ENCODE data around the gene TMEM245.

Gene TMEM245

DNA sequence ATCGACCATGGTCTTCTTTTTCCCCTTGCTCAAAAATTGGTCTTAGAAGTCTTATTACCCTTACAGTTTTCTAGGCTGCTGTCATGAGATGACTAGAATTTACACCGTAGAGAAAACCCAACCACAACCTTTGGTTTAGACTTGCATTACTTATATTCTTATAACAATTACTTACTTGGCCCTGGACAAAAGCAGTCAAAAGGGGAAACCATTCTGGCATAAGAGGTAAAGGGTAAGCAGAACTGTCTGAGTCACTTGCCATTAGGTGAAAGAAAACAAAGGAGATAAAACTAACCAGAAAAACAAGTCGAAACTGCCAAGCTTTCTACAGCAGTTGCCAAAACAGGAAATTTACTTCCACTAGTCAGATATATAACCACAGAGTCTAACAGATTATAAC lies 17.9 kb downstream of the TMEM245 start:
- DNase-seq (ENCODE audit: low read depth, low spot score): peak; percentile 29

DNA sequence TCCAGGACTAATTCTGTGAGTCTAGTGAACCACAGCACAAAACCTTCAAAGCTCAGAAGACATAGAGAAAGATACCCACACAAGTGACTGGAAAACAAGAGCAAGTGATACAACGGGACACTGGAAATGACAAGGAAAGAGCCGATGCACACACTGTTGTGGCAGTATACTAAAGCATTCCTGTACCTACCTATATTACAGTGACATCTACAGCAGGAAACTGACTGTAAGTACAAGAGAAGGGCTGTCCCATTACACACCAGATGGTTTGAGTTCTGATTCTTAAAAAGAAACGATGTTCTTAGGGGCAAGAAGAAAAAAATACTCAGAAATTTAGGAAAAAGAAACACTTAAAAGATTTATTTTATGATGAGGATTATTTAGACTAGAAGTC lies 18.5 kb downstream of the TMEM245 start:
- no peak for DNase-seq (ENCODE audit: low read depth, low spot score)

DNA sequence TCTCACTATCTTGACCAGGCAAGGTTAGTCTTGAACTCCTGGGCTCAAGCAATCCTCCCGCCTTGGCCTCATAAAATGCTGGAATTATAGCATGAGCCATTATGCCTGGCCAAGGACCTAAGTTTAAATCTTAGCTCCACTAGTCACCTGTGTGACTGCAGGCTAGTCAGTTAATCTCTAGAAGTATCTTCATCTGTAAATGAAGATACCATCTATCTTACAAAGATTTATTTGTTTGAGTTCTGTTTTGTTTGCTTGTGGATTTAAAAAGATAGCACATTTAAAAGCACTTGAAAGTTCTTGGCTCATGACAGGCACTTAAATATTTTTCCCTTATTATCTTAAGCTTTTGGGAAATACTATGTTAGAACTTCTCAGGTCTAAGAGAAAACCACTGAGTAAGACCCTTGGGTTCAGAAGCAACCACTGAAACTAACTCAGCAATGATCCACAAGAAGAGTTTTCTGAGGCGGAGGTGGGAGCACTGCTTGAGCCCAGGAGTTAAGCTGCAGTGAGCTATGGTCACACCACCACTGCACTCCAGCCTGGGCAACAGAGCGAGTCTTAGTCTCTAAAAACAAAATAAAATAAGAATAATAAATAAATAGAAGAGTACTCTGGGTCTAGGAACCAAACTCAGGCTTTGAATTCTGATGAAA lies 19.1 kb downstream of the TMEM245 start:
- no peak for DNase-seq (ENCODE audit: low read depth, low spot score)

DNA sequence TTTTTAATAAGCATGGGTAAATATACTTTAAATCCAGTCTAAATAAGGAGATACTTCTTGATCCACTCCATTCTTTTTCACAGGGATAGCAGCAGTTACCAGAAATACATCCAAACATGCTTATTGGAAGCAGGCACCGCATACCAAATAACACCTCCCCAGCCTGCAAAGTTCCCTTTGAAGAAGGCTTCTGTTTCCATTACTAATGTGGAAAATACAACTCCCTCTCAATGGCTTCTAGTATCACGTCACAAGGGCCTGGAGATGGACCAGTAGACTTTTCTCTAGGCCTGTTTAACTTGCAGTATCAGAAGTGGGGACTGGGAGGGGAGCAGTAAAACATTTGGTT lies 20.8 kb downstream of the TMEM245 start:
- no peak for DNase-seq (ENCODE audit: low read depth, low spot score)

DNA sequence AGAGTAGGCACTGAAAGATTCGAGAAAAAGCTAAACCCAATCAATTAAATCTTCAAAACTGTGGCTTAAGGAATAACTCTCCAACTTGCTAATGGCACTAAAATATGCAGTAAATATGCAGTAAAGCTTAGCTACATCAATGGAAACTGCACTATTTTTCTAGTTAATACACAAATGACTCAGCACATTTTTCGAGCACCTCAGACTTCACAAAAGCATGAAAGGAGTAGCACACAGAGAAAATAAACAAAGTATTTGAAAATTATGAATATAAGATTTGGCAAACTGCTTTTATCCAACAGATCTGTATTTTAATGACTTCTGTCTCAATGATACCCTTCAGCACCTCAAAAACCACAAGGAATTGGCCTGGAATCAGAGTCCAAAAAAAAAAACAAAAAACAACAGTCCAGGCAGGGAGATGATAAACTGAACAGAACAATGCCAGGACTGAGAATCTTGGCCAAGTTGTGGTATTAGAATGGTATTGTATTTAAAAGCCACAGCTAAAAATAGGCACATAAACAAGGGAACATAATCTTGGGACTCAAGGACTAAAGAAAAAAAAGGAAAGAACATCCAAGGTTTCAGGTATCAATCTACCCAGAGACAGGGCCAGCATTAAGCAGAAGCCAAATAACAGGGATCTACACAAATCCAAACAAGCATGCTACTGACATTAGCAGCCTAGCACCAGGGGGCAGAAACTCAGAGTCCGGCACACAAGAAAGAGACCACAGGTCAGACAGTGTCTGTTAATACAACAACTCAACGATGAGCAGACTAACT lies 21.4 kb downstream of the TMEM245 start:
- DNase-seq (ENCODE audit: low read depth, low spot score): peak; percentile 26

DNA sequence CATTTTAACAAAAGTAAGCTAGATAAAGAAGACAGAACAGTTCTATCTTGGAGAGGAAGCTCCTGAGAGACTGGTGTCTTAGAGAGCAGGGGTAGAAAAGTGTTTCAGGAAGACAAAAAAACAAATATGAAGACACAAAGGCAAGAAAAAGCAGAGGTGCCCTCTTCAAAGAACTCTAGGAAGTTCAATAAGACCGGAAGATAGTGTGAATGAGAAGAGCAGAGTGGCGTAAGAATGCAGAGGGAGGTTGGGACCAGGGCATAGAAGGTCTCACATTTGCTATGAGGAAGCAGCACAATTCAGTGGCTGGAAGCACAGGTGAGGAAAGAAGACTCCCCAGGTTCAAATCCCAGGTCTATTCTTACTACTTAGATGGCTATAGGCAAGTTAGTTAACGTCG lies 22.6 kb downstream of the TMEM245 start:
- no peak for DNase-seq (ENCODE audit: low read depth, low spot score)

DNA sequence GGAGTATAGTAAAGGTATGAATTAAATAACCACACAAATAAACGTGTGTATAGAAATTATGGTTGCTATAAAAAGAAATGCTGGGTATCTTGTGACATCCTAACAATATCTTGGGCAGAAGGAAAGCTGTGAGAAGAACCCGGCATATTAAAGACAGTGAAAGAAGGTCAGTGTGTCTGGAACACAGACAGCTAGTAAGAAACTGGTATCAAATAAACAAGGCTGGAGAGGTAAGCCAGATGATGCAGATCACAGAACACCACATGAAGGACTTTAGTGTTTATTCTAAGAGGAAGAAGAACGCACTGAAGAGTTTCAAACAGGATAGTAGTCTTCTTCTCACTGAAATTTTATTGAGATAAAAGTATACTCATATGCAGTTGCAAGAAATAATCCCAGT lies 24.4 kb downstream of the TMEM245 start:
- DNase-seq (ENCODE audit: low read depth, low spot score): no peak

DNA sequence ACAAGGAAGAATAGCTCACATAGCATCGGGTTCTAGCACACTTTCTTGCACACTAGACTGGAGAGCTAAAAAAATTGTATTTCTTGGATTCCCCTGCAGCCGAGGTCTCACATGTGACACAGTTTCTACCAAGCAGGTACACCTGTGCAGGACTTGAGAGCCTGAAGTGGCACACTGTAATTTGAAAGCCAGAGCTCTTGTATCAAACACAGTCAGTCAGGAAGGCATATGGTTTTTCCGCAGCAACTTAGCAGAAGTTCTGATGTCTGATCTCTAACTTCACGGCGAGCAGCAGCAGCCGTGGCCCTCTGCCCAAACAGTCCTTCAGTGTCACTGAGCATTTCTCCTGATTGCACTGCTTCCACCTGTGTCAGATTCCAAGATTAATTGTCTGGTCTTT lies 25.5 kb downstream of the TMEM245 start:
- no peak for DNase-seq (ENCODE audit: low read depth, low spot score)

DNA sequence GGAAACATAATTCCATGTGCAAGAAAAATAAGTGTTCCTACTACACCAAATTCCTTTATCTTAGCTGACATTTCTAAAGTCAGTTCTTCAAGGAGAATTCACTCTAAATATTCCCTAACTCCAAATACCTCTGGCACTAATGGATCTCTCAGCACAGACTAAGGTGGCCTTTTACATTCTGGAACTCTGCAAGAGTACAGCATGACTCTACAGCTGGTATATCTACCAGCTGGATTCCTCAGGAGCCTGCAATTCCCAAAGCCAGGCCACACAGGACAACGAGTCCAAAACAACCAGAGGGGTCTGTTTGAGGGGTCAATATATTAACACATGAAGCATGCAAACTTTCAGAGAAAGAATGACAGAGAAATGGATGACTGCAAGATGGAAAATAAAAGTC lies 27.2 kb downstream of the TMEM245 start:
- no peak for DNase-seq (ENCODE audit: low read depth, low spot score)

DNA sequence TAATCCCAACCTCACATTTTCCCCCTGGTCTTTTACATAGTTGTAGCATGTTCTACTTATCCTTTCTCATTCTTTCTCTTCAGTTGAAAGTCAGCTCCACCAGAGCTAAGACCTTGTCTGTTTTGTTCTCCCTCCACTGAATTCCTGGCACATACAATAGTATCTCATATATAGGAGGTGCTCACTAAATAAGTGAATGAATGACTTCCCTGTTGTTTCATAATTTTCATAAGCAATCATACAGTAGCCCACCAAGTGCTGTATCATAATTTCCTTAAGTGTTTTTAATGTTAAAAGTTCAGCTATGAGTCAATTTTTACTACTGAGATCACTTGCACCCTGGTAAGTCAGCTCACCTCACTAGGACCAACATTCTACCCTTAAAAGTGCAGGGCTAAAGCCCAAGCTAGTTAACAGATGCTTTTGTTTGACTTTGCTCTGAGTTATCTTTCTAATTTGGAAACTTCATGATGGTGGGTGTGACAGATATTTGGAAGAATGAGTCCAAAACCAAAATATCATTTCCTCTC lies 27.6 kb downstream of the TMEM245 start:
- no peak for DNase-seq (ENCODE audit: low read depth, low spot score)

DNA sequence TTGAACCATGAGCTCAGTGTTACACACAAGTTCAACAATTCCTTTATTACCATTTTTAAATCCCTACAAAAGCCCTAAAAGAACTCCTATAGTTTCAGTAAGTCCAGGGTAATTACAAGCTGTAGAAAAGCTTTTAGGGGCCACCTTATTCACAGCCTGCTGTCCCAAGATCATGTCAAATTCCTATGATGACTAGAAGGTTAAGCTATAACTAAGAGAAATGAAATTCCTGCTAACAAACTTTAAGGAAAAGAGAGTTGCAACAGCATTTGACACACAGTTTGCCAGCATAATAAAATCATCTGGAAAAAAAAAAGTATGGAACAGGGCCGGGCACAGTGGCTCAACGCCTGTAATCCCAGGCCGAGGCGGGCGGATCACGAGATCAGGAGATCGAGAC lies 31.5 kb downstream of the TMEM245 start:
- no peak for DNase-seq (ENCODE audit: low read depth, low spot score)

DNA sequence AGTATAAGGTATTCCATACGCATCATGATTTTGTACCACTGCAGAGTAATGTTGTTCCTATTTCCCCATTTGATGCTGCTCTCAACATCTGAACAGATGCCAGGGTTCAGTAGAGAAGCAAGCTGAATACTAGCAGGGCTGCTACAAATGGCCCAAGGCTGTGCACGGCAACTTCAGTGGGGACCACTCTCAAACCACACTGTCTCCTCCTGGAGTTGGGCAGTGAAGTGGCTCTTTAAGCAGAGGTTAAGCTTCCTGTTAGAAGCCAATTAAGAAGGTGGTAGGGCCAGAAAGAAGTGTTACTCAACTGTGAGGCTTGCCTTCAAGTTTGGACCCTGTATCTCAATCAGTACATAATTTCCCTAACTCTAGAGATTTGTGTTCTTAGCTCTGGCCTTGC lies 32.0 kb downstream of the TMEM245 start:
- no peak for DNase-seq (ENCODE audit: low read depth, low spot score)

DNA sequence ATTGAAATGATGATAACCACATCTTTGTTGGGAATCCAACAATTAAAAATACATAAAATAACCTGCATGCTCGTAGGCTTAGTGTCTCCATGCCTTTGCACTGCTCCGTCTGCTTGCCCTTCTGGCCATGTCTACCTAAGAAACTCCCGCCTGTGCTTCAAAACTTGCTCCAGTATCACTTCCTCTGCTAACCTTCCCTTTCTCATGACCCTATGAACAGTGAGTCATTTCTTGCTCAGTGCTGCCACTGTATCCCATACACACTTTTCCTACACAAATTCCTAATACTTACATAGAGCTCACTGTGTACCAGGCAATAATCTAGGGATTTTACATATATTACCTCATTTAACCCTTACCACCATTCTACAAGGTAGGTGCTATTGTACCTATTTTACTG lies 33.5 kb downstream of the TMEM245 start:
- no peak for DNase-seq (ENCODE audit: low read depth, low spot score)

DNA sequence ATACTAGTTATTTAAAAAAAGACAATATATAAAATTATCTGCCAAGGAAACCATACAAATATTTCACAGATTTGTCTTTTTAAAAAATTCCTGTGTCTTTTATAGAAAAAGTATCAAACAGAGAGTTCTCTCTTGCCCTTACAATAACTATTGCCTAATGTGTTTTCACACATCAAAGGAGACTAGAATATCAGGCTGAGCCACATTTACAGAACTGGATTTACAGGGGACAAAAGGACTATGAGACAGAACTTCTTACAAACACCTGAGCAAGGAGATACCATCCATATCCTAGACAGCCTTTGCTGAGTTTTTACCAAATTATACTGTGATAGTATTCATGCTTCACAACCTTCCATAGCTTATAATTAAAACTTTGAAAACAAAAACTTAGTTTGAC lies 34.2 kb downstream of the TMEM245 start:
- DNase-seq (ENCODE audit: low read depth, low spot score): no peak

DNA sequence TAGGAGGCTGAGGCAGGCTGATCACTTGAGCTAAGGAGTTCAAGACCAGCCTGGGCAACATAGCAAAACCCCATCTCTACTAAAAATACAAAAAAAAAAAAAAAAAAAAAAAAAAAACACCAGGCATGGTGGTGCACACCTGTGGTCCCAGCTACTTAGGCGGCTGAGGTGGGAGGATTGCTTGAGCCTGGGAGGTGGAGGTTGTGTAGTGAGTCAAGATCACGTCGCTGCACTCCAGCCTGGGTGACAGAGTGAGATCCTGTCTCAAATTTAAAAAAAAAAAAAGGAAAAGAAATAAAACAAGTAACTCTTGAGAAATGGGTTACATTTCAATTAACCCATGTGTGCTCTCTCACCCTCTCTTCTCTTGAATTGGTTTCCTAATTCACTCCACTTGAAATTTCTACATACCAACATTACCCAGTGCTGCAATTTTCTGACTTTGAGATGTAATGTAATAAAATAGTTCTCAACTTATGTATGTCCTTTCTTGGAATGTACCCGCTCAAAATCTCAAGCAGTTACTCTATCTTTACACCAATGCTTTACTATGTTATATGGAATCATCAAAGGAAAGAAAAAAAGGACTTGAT lies 35.8 kb downstream of the TMEM245 start:
- no peak for DNase-seq (ENCODE audit: low read depth, low spot score)

DNA sequence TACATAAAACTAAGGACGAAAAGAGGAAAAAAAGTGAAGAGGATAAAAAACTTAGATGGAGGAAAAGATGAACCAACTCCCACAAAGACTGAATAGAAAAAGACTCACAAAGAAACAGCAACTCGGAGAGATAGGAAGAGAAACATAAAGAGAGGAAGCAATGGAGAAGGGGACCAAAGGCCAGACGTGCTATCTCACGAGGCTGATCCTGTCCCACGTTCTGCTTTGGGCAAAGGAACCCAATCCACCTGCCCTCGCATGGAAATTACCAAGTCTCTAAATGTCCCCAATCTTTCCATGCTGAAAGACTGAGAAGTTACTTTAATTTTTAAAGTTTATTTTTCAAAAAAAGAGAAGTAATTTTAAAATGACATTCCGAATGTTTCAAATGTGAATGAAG lies 36.6 kb downstream of the TMEM245 start:
- DNase-seq (ENCODE audit: low read depth, low spot score): no peak

DNA sequence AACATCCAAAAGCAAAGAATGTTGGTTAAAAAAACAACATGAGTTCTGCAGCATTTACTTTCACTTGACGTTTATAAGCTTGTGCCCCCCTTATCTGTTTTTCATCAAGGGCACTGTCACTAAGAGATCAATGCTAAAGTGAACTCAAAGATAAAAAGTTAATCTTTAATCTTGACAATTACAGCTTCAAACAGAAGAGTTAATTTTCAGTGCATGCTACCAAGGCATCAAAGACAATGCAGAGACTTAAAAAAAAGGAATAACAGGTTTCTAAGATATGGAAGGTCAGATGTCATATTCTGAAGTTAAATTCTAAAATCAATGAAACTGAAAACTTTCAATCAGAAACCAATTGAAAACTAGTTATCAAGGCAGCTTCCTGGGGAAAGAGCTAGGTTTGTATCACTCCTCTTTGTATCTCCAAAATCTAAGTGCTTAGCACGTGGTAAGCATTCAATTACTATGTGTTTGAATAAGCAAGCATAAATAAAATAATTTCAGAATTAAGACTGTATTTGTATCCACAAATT lies 37.6 kb downstream of the TMEM245 start:
- DNase-seq (ENCODE audit: low read depth, low spot score): no peak

DNA sequence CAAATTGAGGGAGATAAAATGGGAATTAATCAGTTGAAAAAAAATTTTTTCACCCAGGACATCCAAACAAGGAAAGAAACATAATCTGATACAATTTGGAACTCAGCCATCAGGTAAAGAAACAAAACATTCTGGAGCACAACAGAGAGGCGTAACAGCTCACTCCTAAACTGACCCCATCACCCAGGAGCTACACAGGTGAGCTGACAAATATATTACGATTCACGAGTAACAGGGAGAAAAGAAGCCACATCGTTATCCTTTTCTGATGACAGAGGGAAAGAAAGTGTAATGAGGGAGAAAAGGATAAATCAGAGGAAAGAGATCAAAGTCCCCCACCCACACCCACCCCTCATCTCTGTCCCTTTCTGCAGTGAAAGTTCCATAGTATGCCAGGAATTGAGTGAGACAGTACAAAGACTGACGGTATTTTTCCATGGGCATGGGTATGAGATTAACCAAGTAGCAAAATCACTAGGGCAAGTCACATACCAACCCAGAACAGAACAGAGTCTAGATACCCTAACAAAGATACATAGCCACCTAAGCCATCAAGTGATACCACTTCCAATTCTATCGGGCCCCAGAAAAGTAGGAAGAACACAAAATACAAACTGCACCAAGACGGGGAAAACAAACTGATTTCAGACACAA lies 45.4 kb downstream of the TMEM245 start:
- DNase-seq (ENCODE audit: low read depth, low spot score): no peak

DNA sequence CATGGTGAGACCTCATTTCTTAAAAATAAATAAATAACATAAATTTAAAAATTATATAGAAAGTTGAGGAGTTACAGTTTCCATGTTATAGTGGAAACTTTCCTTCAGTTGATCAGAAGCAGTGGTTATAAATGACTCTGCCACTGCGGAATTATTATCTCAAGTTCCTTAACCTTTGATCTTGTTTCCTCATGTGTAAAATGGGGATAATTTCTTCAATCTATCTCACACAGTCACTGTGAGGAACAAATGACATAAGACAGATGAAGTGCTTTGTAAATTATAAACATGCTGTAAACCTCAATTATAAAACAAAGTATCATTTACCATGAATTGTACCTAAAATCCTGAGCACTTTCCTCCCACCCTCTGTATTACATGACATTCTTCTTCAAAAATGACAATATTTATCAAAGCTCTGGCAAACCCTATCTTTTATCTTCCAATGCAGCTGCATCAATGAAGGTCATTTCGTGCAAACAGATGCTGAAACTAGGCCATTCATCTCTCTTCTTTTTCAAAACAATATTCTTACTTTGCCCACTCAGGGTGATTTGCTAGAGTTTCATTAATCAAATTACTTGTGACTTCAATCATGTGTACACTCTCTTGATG lies 46.8 kb downstream of the TMEM245 start:
- no peak for DNase-seq (ENCODE audit: low read depth, low spot score)

DNA sequence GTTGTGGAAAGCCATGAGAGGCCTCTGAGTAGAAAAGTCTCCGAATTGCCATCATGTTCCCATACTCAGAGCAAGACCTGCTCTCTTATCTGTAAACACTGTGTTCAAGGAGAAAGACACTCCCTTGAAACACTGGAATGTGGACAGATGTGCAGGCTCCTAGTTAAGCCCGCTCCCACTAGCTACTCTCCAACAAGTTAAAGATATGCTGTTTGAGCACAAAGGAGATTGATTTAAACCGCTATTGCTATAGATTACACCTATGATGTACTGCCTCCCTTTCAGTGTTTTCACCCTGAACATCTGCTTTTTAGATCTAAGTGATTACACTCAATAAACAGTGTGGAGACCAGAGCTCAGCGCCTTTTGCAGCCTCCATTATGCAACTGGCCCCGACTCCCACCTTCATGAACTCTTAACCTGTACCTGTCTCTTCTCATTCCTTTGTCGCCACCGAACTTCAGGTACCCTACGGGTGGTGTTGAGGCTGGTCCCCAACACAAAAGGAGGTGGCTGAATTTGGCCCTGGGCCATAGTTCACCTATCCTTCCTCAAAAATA lies 47.5 kb downstream of the TMEM245 start:
- no peak for DNase-seq (ENCODE audit: low read depth, low spot score)

DNA sequence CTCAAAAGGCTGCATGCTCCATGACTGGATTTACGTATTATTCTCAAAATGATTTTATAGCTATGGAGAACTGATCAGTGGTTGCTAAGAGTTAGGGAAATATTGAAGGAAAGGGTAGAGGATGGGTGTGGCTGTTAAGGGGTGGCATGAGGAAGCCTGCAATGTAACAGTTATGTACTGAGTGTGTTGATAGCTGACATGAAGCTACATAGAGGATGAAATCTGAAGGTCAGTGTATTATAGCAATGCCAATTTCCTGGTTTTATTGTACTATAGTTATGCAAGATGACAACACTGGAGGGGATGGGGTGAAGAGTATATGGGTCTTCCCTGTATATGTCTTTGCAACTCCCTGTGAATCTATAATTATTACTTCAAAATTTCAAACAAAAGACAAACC lies 51.0 kb downstream of the TMEM245 start:
- DNase-seq (ENCODE audit: low read depth, low spot score): no peak

Measured in ELF-1 (cell line).